Measurements from ENCODE around the gene BICRAL. TPM values are rescaled to one million over a fixed set of nuclear protein-coding genes. Genes with fewer than 3 reads are reported as not detected.

BICRAL gene
- total RNA-seq, 1 donor from 2014 or later = 14.4 TPM

DNA sequence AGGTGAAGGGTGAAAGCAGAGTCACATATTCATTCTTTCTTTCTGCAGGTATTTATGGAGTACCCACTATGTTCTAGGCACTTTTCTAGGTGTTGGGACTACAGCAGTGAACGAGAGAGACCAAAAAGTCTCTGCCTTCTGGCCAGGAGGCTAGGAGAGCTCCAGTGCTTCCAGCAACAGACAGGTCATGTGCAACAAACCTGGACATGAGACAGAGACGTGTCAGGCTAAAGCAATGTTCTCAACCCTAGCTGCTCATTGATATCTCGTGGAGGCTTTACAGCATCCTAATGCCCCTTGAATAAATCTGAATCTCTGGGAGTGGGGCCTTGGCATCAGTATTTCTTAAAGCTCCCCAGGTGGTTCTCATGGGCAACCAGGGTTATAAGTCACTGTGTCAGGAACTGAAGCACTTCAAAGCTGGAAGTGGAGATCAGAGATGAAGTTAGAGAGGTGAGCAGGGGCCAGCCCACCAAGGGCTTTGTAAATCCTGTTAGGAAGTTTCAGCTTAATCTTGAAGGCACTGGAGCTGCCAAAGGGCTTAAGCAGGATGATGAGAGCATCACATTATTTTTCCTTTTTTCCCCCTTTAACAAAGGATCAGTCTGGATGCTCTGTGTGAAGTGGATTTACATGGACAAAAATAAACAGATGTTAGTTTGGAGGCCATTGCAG lies 23.0 kb upstream of the BICRAL start:
- H3K9me3 Mint-ChIP-seq (ENCODE audit: low read depth) = no peaks in the 10 kb centered on the region
- no peak overlapping the region for H3K4me3 Mint-ChIP-seq (ENCODE audit: low read depth)
- no peaks in the 10 kb centered on the region for H3K27me3 Mint-ChIP-seq
- no peaks in the 10 kb centered on the region for H3K4me1 Mint-ChIP-seq (ENCODE audit: low read depth)
- TF ChIP-seq, protein P1, sequence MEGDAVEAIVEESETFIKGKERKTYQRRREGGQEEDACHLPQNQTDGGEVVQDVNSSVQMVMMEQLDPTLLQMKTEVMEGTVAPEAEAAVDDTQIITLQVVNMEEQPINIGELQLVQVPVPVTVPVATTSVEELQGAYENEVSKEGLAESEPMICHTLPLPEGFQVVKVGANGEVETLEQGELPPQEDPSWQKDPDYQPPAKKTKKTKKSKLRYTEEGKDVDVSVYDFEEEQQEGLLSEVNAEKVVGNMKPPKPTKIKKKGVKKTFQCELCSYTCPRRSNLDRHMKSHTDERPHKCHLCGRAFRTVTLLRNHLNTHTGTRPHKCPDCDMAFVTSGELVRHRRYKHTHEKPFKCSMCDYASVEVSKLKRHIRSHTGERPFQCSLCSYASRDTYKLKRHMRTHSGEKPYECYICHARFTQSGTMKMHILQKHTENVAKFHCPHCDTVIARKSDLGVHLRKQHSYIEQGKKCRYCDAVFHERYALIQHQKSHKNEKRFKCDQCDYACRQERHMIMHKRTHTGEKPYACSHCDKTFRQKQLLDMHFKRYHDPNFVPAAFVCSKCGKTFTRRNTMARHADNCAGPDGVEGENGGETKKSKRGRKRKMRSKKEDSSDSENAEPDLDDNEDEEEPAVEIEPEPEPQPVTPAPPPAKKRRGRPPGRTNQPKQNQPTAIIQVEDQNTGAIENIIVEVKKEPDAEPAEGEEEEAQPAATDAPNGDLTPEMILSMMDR (IDR thresholded peaks at IDR 0.05; ENCODE audit: unreplicated experiment) = no peak
- H3K36me3 Mint-ChIP-seq (ENCODE audit: insufficient read depth) = no peaks in the 10 kb centered on the region
- H3K27ac Mint-ChIP-seq = no peak overlapping the region
- DNase-seq (ENCODE audit: low spot score, unreplicated experiment) = no peak

DNA sequence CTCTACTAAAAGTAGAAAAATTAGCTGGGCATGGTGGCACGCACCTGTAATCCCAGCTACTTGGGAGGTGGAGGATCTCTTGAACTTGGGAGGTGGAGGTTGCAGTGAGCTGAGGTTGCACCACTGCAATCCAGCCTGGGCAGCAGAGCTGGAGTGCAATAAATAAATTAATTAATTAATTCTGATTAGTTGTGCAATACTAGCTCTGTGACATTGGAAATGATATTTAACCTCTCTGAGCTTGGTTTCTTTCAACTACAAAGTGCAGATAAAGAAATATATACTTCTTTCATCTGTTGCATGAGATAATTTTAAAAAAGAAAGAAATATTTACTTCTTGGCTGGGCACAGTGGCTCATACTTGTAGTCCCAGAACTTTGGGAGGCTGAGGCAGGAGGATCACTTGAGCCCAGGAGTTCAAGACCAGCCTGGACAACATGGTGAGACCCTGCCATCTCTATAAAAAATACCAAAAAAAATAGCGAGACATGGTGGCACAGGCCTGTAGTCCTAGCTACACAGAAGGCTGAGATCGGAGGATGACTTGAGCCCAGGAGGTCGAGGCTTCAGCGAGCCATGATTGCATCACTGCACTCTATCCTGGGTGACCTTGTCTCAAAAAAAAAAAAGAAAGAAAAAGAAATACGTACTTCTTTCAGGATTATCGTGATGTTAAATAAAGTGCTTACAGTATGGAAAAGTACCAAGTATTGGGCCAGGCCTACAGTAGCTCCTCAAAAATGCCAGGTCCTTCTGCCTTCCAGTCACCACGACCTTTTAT lies 20.4 kb upstream of the BICRAL start:
- Mint-ChIP-seq H3K9me3 (ENCODE audit: low read depth) (no peaks in the 10 kb centered on the region), H3K4me1 (ENCODE audit: low read depth) (no peaks in the 10 kb centered on the region), H3K36me3 (ENCODE audit: insufficient read depth) (peaks cover 2% of the 10 kb centered on the region), H3K4me3 (ENCODE audit: low read depth) (no peak overlapping the region), H3K27me3 (no peaks in the 10 kb centered on the region), H3K27ac (no peak overlapping the region)
- TF ChIP-seq, protein P1 (IDR thresholded peaks at IDR 0.05; ENCODE audit: unreplicated experiment) = no peak
- no peak for DNase-seq (ENCODE audit: low spot score, unreplicated experiment)

DNA sequence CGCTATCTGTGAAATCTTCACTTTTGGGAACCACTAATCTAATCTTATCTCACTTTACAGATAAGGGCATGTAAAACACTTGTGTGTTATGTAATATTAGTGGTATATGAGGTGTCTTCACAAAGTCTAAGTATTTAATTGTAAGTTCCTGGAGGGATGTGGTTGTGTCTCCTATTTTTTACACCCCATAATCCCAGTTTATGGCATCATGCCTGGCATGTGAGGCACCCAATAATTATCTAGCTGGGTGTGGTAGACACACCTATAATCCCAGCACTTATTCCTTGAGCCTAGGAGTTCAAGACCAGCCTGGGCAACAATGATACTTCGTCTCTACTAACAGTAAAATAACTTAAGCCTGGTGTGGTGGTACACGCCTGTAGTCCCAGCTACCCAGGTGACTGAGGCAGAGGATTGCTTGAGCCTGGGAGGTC lies 19.4 kb upstream of the BICRAL start:
- TF ChIP-seq, protein P1 (IDR thresholded peaks at IDR 0.05; ENCODE audit: unreplicated experiment) = no peak
- H3K27ac Mint-ChIP-seq = no peak overlapping the region
- no peaks in the 10 kb centered on the region for H3K4me1 Mint-ChIP-seq (ENCODE audit: low read depth)

DNA sequence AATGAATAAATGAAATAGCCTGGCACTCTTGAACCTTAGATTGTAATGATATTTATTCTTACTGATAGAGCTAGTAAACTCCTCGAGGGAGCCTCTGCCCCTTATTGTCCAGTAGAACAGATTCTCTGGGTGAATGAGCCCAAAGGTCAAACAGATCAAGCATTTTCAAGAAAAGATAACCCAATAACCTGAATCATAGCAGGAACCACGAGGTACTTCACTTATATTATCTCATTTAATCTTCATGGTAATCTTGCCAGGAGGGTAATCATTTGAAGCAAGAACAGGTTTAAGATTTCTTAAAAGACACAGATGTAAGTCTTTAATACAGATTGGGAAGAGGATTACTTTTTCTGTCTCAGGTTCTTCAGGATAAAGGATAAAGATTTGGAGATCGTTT lies 18.9 kb upstream of the BICRAL start:
- no peak overlapping the region for H3K27ac Mint-ChIP-seq
- no peaks in the 10 kb centered on the region for H3K9me3 Mint-ChIP-seq (ENCODE audit: low read depth)
- H3K4me1 Mint-ChIP-seq (ENCODE audit: low read depth) = no peaks in the 10 kb centered on the region
- peaks cover 2% of the 10 kb centered on the region for H3K36me3 Mint-ChIP-seq (ENCODE audit: insufficient read depth)
- H3K27me3 Mint-ChIP-seq = no peaks in the 10 kb centered on the region
- no peak for DNase-seq (ENCODE audit: low spot score, unreplicated experiment)
- TF ChIP-seq, protein P1 (IDR thresholded peaks at IDR 0.05; ENCODE audit: unreplicated experiment) = no peak
- no peak overlapping the region for H3K4me3 Mint-ChIP-seq (ENCODE audit: low read depth)

More for the DNA sequence above, 19.4 kb upstream of the BICRAL start:
- H3K27me3 Mint-ChIP-seq = no peaks in the 10 kb centered on the region
- peaks cover 2% of the 10 kb centered on the region for H3K36me3 Mint-ChIP-seq (ENCODE audit: insufficient read depth)
- DNase-seq (ENCODE audit: low spot score, unreplicated experiment) = no peak
- H3K9me3 Mint-ChIP-seq (ENCODE audit: low read depth) = no peaks in the 10 kb centered on the region
- H3K4me3 Mint-ChIP-seq (ENCODE audit: low read depth) = no peak overlapping the region

DNA sequence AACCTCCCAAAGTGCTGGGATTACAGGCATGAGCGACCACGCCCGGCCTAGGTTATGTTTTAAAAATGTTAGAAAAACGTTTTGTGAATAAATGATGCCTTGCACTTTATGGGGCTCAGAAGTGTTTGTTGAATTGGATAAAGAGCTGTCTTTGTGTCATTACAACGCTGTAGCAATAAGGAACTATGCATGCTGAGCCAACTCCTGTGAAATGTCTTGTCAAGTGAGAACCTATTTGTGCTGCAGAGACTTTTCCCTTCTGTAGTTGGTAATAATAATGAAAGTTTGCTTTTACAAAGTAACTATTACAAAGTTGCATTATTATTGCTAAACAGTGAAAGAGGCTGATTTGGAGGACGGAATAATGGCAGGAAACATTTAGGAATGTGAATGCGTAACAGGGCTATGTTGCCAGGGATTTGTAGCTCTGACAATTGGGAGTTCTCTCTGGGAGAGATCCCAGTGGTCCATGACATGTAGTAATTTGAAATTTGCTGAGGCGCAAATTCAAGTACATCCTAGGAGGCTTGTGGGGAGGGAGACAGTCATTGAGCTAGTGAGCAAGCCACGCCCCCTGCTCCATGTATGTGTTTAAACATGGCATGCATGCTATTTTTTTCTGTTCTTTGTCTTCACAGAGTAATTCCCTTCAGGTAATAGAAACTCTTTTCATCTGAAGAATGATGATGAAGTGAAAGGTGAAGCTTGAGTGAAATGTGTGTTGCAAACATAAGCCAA lies 16.8 kb upstream of the BICRAL start:
- H3K4me3 Mint-ChIP-seq (ENCODE audit: low read depth) = no peak overlapping the region
- H3K27me3 Mint-ChIP-seq = no peaks in the 10 kb centered on the region
- TF ChIP-seq, protein P1 (IDR thresholded peaks at IDR 0.05; ENCODE audit: unreplicated experiment) = no peak
- H3K9me3 Mint-ChIP-seq (ENCODE audit: low read depth) = no peaks in the 10 kb centered on the region
- peaks cover 2% of the 10 kb centered on the region for H3K36me3 Mint-ChIP-seq (ENCODE audit: insufficient read depth)
- DNase-seq (ENCODE audit: low spot score, unreplicated experiment) = no peak
- no peaks in the 10 kb centered on the region for H3K4me1 Mint-ChIP-seq (ENCODE audit: low read depth)
- H3K27ac Mint-ChIP-seq = no peak overlapping the region
